Mesothelial cell of epicardium (in vitro differentiated cells): ENCODE data around the gene CD164L2. TPM values are rescaled to one million over a fixed set of nuclear protein-coding genes. Genes with fewer than 3 reads are reported as not detected.
A peak's percentile ranks its signal among the peaks of the same experiment; 100 is the strongest.

Source experiments
- DNase-seq, 2 experiments: peaks; one replicate each; pipeline ENCODE4 v3.0.0; 2021; ENCODE audit warnings: low spot score in 2 of 2; ENCODE audit not compliant: unreplicated experiment in 2 of 2
- H3K27ac Mint-ChIP-seq: 2 replicates; pipeline ENCODE4 v1.8.0; 2021; ENCODE audit warnings: mixed read lengths
- H3K27me3 Mint-ChIP-seq: 2 replicates; pipeline ENCODE4 v1.8.0; 2021; ENCODE audit warnings: low read depth, mixed read lengths
- H3K36me3 Mint-ChIP-seq: 2 replicates; pipeline ENCODE4 v1.8.0; 2021; ENCODE audit warnings: mixed read lengths
- H3K4me1 Mint-ChIP-seq: 2 replicates; pipeline ENCODE4 v1.8.0; 2021; ENCODE audit warnings: mixed read lengths
- H3K4me3 Mint-ChIP-seq: 2 replicates; pipeline ENCODE4 v1.8.0; 2021; ENCODE audit warnings: mild to moderate bottlenecking, moderate library complexity, mixed read lengths
- H3K9me3 Mint-ChIP-seq: 2 replicates; pipeline ENCODE4 v1.8.0; 2021; ENCODE audit warnings: mixed read lengths
- CTCF ChIP-seq: fragments of 200-600 bp; sonication (generic); IDR thresholded peaks from one replicate; pipeline ENCODE4 v1.5.0; 2021; ENCODE audit warnings: antibody characterized with exemption; ENCODE audit not compliant: unreplicated experiment
- total RNA-seq: library from RNA; stranded (reverse); gene quantifications from 3 replicates; pipeline ENCODE4 v1.2.1, GENCODE V29; 2021

The CD164L2 gene
- total RNA-seq, 1 donor from 2014 or later = 0.45 TPM

- H3K4me3 Mint-ChIP-seq = no peak overlapping the region
- no peak overlapping the region for H3K27ac Mint-ChIP-seq
- no peak for DNase-seq
- TF ChIP-seq CTCF = no peak
- peaks cover 37% of the 10 kb centered on the region for H3K4me1 Mint-ChIP-seq
- peaks cover 5% of the 10 kb centered on the region for H3K36me3 Mint-ChIP-seq
- peaks cover 7% of the 10 kb centered on the region for H3K27me3 Mint-ChIP-seq
- H3K9me3 Mint-ChIP-seq = no peaks in the 10 kb centered on the region
Observed at GRCh38 chr1:27346991-27347624, 36.0 kb downstream of the CD164L2 start.

- no peak for TF ChIP-seq CTCF
- Mint-ChIP-seq H3K9me3 (no peaks in the 10 kb centered on the region), H3K4me3 (no peak overlapping the region), H3K27ac (no peak overlapping the region), H3K4me1 (peaks cover 38% of the 10 kb centered on the region), H3K36me3 (peaks cover 5% of the 10 kb centered on the region), H3K27me3 (peaks cover 7% of the 10 kb centered on the region)
- no peak for DNase-seq
Observed at GRCh38 chr1:27346357-27346756, 36.8 kb downstream of the CD164L2 start.

GRCh38 chr1:27345272-27345671 lies 37.9 kb downstream of the CD164L2 start:
- peaks cover 35% of the 10 kb centered on the region for H3K4me1 Mint-ChIP-seq
- H3K27ac Mint-ChIP-seq = no peak overlapping the region
- TF ChIP-seq CTCF = no peak
- DNase-seq = no peak
- peaks cover under 1% of the 10 kb centered on the region for H3K27me3 Mint-ChIP-seq
- H3K4me3 Mint-ChIP-seq = no peak overlapping the region
- H3K9me3 Mint-ChIP-seq = no peaks in the 10 kb centered on the region
- H3K36me3 Mint-ChIP-seq = peaks cover 5% of the 10 kb centered on the region

GRCh38 chr1:27343639-27344025 lies 39.5 kb downstream of the CD164L2 start:
- Mint-ChIP-seq H3K27ac (peak overlapping the region; percentile 80), H3K36me3 (peaks cover 5% of the 10 kb centered on the region), H3K4me3 (peak overlapping the region; percentile 73), H3K27me3 (no peaks in the 10 kb centered on the region), H3K4me1 (peaks cover 32% of the 10 kb centered on the region), H3K9me3 (no peaks in the 10 kb centered on the region)
- no peak for TF ChIP-seq CTCF
- DNase-seq = no peak

GRCh38 chr1:27342778-27343638 lies 40.1 kb downstream of the CD164L2 start:
- Mint-ChIP-seq H3K4me3 (peak overlapping the region; percentile 73), H3K4me1 (peaks cover 32% of the 10 kb centered on the region), H3K27me3 (no peaks in the 10 kb centered on the region), H3K27ac (peak overlapping the region; percentile 80), H3K36me3 (peaks cover 5% of the 10 kb centered on the region), H3K9me3 (no peaks in the 10 kb centered on the region)
- DNase-seq = no peak
- TF ChIP-seq CTCF = no peak
